Stomach smooth muscle (tissue), 2 donors: ENCODE results near the gene TPPP.
"Not testable (repeated sequence)": the region's sequence is repeated elsewhere in the genome, so short reads cannot be mapped to it uniquely, and the experiment has no call there.

Experiments used
- H3K27ac ChIP-seq: one replicate; pipeline ENCODE4 v1.7.0; 2013; ENCODE audit warnings: mild to moderate bottlenecking, low read length, inconsistent platforms
- H3K27me3 ChIP-seq, 2 donors: one replicate each; pipeline ENCODE4 v1.7.0; 2013; ENCODE audit warnings: low read length in 2 of 2; ENCODE audit not compliant: insufficient read depth in 2 of 2, control insufficient read depth in 1 of 2
- H3K36me3 ChIP-seq, 2 donors: one replicate each; pipeline ENCODE4 v1.7.0; 2013; ENCODE audit warnings: low read length in 2 of 2; ENCODE audit not compliant: control insufficient read depth in 2 of 2, insufficient read depth in 2 of 2
- H3K4me1 ChIP-seq: one replicate; pipeline ENCODE4 v1.7.0; 2013; ENCODE audit warnings: low read length; ENCODE audit not compliant: control insufficient read depth, insufficient read depth
- H3K4me3 ChIP-seq, 2 donors: one replicate each; pipeline ENCODE4 v1.7.0; 2013; ENCODE audit warnings: low read length in 2 of 2
- H3K9ac ChIP-seq, 2 donors: one replicate each; pipeline ENCODE4 v1.7.0; 2013; ENCODE audit warnings: low read length in 2 of 2, mild to moderate bottlenecking in 1 of 2
- H3K9me3 ChIP-seq, 2 donors: one replicate each; pipeline ENCODE4 v1.7.0; 2013; ENCODE audit warnings: low read length in 2 of 2; ENCODE audit not compliant: control insufficient read depth in 2 of 2
- donor health status: healthy.
- donor health status: Pancreatic carcinoma.

TPPP gene

DNA sequence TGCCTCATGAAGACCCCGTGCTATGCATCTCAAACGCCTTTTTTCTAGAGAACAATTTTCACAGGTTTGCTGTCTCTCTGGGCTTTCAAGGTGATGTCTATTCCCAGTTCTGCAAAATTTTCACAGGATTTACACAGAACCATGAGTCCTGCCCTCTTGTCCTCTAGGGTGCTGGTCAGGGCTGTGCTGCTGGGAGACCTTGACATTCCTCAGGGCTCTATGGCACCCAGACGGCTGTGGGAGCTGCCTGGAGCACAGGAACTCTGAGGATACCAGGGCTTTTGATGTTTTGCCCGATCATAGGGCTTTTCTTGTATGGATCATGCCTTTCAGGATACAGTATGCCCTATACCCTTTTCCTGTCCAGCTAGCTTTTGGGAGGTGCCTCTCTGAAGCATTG, 22.5 kb upstream of the TPPP start:
- H3K4me3 ChIP-seq, H3K27ac ChIP-seq, H3K9me3 ChIP-seq: not testable (repeated sequence)

GRCh38 chr5:714215-715118, 21.3 kb upstream of the TPPP start:
- not testable (repeated sequence) for H3K9me3 ChIP-seq, H3K27ac ChIP-seq, H3K9ac ChIP-seq, H3K4me3 ChIP-seq, H3K27me3 ChIP-seq, H3K4me1 ChIP-seq, H3K36me3 ChIP-seq

More for the DNA sequence above, 22.5 kb upstream of the TPPP start:
- not testable (repeated sequence) for H3K9ac ChIP-seq, H3K36me3 ChIP-seq, H3K27me3 ChIP-seq, H3K4me1 ChIP-seq

GRCh38 chr5:713686-714085, 20.5 kb upstream of the TPPP start:
- H3K9me3 ChIP-seq, H3K27me3 ChIP-seq, H3K27ac ChIP-seq, H3K9ac ChIP-seq, H3K4me3 ChIP-seq, H3K36me3 ChIP-seq, H3K4me1 ChIP-seq: not testable (repeated sequence)

- H3K9me3 ChIP-seq, H3K36me3 ChIP-seq, H3K27ac ChIP-seq, H3K4me3 ChIP-seq, H3K9ac ChIP-seq, H3K4me1 ChIP-seq, H3K27me3 ChIP-seq: not testable (repeated sequence)
These were observed 15.8 kb upstream of the TPPP start for GRCh38 chr5:708848-709517.

DNA sequence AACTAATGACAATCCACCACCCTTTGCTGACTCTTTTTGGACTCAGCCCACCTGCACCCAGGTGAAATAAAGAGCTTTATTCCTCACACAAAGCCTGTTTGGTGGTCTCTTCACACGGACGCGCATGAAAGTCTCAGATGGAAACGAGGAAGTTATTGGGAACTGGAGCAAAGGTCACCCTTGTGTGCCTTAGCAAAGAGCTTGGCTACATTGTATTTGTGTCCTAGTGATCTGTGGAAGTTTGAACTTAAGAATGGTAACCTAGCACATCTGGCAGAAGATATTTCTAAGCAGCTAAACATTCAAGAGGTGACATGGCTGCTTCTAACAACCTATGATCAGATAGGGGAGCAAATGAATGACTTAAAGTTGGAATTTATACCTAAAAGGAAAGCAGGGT, 15.2 kb upstream of the TPPP start:
- H3K9ac ChIP-seq, H3K4me3 ChIP-seq, H3K4me1 ChIP-seq, H3K27me3 ChIP-seq, H3K36me3 ChIP-seq, H3K9me3 ChIP-seq, H3K27ac ChIP-seq: not testable (repeated sequence)

DNA sequence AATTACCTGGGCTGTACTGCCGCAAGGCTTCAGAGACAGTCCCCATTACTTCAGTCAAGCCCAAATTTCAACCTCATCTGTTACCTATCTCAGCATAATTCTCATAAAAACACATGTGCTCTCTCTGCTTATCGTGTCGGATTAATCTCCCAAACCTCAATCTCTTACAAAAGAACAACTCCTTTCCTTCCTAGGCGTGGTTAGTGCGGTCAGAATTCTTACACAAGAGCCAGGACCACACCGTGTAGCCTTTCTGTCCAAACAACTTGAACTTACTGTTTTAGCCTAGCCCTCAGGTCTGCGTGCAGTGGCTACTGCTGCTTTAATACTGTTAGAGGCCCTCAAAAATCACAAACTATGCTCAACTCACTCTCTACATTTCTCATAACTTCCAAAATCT, 13.0 kb upstream of the TPPP start:
- not testable (repeated sequence) for H3K4me3 ChIP-seq, H3K36me3 ChIP-seq, H3K27me3 ChIP-seq, H3K9me3 ChIP-seq, H3K9ac ChIP-seq, H3K4me1 ChIP-seq, H3K27ac ChIP-seq

- H3K9me3 ChIP-seq, H3K4me1 ChIP-seq, H3K27ac ChIP-seq, H3K4me3 ChIP-seq, H3K9ac ChIP-seq, H3K27me3 ChIP-seq, H3K36me3 ChIP-seq: not testable (repeated sequence)
These were observed 3.9 kb upstream of the TPPP start for GRCh38 chr5:696753-697702.

GRCh38 chr5:696191-696590, 3.0 kb upstream of the TPPP start:
- H3K27me3 ChIP-seq, H3K9me3 ChIP-seq, H3K4me3 ChIP-seq, H3K4me1 ChIP-seq, H3K27ac ChIP-seq, H3K9ac ChIP-seq, H3K36me3 ChIP-seq: not testable (repeated sequence)

DNA sequence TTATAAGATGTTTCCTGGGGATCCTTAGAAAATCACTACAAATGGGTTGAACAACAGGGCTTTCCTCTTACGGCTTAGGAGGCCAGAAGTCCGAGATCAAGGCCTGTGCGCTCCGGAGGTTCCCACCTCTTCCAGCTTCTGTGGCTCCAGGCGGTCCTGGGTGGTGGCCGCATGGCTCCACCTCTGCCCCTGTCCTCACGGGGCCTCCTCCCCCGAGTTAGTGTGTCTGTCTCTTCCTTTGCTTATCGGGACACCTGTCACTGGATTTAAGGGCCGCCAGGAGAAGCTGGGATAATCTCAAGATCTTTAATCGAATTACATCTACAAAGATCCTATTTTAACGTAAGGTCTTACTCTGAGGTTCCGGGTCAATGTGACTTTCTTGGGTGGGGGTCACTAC, 2.3 kb upstream of the TPPP start:
- H3K27ac ChIP-seq, H3K4me1 ChIP-seq, H3K4me3 ChIP-seq, H3K9ac ChIP-seq, H3K27me3 ChIP-seq, H3K36me3 ChIP-seq, H3K9me3 ChIP-seq: not testable (repeated sequence)

DNA sequence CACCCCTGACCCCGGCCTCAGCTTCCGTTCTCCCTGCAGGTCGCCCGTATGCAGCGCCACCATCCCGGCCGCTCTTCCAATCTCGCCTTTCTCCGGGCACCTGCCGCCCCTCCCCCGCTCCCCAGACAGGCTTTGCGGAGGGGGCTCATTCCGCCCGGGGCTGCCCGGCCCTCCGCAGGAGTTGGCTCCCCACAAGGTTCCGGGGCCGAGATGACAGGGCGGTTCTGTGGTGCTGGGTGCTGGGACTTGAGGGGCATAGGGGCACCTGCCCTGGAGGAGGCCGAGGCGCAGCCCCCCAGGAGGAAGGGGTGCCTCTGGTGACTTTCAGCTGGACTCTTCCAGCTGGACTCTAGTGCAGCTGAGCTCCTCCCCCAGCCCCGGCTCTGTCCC, 885 bp upstream of the TPPP start:
- H3K9ac ChIP-seq, H3K4me1 ChIP-seq, H3K36me3 ChIP-seq, H3K27me3 ChIP-seq, H3K9me3 ChIP-seq, H3K27ac ChIP-seq: not testable (repeated sequence)
- H3K4me3 ChIP-seq = peak overlapping the region in 1 of 2 donors; percentile 52
